WERI-Rb-1 (cell line): ENCODE results near the gene HCN4.
"Not testable (repeated sequence)": the region's sequence is repeated elsewhere in the genome, so short reads cannot be mapped to it uniquely, and the experiment has no call there.

ENCODE experiments used
- DNase-seq: peaks from one replicate; pipeline ENCODE4 v3.0.0-alpha.2; 2020
- H3K27ac ChIP-seq: fragments of 250-450 bp; sonication (Bioruptor Pico); 2 replicates; pipeline ENCODE4 v1.5.1; 2020; ENCODE audit warnings: mild to moderate bottlenecking, moderate library complexity
- H3K27me3 ChIP-seq: fragments of 250-450 bp; sonication (Bioruptor Pico); 2 replicates; pipeline ENCODE4 v1.5.1; 2021; ENCODE audit warnings: mild to moderate bottlenecking, low read depth, moderate library complexity; ENCODE audit not compliant: insufficient read depth, severe bottlenecking
- H3K36me3 ChIP-seq: fragments of 250-450 bp; sonication (Bioruptor Pico); 2 replicates; pipeline ENCODE4 v1.5.1; 2020; ENCODE audit warnings: mild to moderate bottlenecking, moderate library complexity
- H3K4me3 ChIP-seq: 2 replicates; pipeline ENCODE4 v1.5.1; 2011; ENCODE audit warnings: low read depth, mild to moderate bottlenecking, control low read depth, low read length
- H3K9me3 ChIP-seq: fragments of 250-450 bp; sonication (Bioruptor Pico); 2 replicates; pipeline ENCODE4 v1.5.1; 2021; ENCODE audit warnings: mild to moderate bottlenecking, moderate library complexity; ENCODE audit not compliant: severe bottlenecking
- TF ChIP-seq, protein P1 (sequence below): IDR thresholded peaks from 2 replicates; pipeline ENCODE4 v1.5.1; 2011; ENCODE audit warnings: low read depth, mild to moderate bottlenecking, control low read depth, inconsistent platforms, low read length

Gene HCN4

DNA sequence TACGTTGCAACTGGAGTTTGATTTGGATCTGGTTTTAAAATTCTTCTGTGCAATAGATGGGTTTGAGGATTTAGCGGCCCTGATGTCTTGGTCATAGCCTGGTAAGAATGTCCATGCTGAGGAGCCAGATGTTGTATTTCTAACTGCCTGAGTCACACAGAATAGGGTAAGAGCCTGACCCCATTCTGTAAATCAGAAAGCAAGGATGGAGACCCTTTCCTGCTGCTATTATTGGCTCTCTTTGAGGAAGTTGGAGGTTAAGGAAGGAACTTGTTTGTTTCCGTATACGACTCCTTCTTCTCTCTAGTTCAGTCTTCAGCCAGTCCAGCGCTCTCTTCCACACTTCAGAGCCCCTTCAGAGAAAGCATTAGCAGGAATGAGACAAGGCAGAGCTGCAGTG, 65.1 kb downstream of the HCN4 start:
- H3K36me3 ChIP-seq, result peaks cover 41% of the 10 kb centered on the region
- H3K27me3 ChIP-seq, result no peaks in the 10 kb centered on the region
- TF ChIP-seq, protein P1, sequence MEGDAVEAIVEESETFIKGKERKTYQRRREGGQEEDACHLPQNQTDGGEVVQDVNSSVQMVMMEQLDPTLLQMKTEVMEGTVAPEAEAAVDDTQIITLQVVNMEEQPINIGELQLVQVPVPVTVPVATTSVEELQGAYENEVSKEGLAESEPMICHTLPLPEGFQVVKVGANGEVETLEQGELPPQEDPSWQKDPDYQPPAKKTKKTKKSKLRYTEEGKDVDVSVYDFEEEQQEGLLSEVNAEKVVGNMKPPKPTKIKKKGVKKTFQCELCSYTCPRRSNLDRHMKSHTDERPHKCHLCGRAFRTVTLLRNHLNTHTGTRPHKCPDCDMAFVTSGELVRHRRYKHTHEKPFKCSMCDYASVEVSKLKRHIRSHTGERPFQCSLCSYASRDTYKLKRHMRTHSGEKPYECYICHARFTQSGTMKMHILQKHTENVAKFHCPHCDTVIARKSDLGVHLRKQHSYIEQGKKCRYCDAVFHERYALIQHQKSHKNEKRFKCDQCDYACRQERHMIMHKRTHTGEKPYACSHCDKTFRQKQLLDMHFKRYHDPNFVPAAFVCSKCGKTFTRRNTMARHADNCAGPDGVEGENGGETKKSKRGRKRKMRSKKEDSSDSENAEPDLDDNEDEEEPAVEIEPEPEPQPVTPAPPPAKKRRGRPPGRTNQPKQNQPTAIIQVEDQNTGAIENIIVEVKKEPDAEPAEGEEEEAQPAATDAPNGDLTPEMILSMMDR, result no peak
- no peaks in the 10 kb centered on the region for H3K9me3 ChIP-seq
- no peak overlapping the region for H3K27ac ChIP-seq
- H3K4me3 ChIP-seq, result no peak overlapping the region
- DNase-seq, result no peak

GRCh38 chr15:73300286-73300685, 68.5 kb downstream of the HCN4 start:
- DNase-seq, H3K9me3 ChIP-seq, H3K4me3 ChIP-seq, H3K27ac ChIP-seq, H3K27me3 ChIP-seq: not testable (repeated sequence)
- H3K36me3 ChIP-seq, result peaks cover 68% of the 10 kb centered on the region

GRCh38 chr15:73298522-73299245, 70.1 kb downstream of the HCN4 start:
- no peak overlapping the region for H3K27ac ChIP-seq
- no peaks in the 10 kb centered on the region for H3K27me3 ChIP-seq
- H3K36me3 ChIP-seq, result peaks cover 79% of the 10 kb centered on the region
- H3K4me3 ChIP-seq, result no peak overlapping the region
- H3K9me3 ChIP-seq, result no peaks in the 10 kb centered on the region
- TF ChIP-seq, protein P1, result no peak
- DNase-seq, result no peak

DNA sequence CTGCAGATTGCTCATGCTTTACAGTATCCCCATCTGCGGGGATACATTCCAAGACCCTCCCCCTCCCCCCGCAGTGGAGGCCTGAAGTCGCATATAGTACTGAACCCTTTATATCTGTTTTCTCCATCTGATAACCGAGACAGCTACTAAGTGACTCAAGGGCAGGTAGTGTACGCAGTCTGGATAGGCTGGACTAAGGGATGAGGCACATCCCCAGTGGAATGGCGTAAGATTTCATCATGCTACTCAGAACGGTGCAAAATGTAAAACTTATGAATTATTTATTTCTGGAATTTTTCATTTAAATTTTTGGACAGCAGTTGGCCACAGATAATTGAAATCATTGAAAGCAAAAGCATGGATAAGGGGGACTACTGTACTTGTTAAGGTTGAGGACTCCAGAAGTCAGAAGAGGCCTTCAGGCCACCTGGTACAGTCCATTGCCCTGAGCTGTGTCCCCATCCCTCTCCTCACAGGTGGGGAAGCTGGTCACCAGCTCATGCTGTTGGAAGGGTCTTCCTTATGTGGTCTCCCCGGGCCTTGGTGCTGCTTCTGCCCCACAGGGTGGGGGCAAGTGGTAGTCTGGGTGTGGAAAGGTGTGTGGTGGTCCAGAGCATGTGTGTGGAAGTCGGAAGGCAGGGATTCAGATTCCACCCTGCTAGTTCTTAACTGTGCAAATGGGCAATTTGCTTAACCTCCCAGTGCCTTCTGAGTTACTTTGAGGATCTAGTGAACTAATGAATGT, 72.0 kb downstream of the HCN4 start:
- no peak overlapping the region for H3K27ac ChIP-seq

DNA sequence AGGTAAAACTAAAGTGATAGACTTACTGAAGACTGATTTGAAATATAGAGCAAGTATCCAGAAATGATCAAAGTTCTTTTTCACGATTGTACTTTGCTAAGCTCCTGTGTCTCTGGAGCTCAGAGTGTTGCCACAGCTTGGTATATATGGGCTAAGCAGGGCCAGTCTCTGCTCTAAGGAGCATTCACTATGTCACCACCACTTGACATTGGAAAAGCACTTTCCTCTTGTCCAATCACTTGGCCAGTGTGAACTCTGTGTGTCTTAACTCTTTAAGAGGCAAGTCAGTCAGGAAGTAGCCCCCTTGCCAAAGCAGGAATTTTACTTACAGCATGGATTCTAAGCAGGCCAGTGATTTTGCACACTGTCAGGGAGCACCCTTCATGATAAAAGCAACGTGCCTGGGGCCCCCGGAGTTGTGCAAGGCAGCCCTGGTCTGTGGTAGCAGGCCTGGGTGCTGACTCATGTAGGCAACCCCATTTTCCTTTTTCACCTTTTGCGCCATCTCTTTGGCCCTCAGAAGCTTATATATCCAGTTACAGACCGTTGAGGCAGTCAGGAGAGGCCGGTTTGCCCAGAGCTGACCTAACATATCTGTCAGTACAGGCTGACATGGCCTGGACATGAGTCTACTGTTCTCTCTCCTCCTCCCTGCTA, 73.0 kb downstream of the HCN4 start:
- Histone ChIP-seq H3K27ac (no peak overlapping the region), H3K27me3 (no peaks in the 10 kb centered on the region), H3K9me3 (no peaks in the 10 kb centered on the region), H3K36me3 (peaks cover 77% of the 10 kb centered on the region), H3K4me3 (no peak overlapping the region)
- TF ChIP-seq, protein P1, result no peak
- DNase-seq, result no peak

More for the DNA sequence above, 72.0 kb downstream of the HCN4 start:
- no peak for DNase-seq
- Histone ChIP-seq H3K27me3 (no peaks in the 10 kb centered on the region), H3K4me3 (no peak overlapping the region), H3K36me3 (peaks cover 80% of the 10 kb centered on the region), H3K9me3 (no peaks in the 10 kb centered on the region)
- TF ChIP-seq, protein P1, result no peak

DNA sequence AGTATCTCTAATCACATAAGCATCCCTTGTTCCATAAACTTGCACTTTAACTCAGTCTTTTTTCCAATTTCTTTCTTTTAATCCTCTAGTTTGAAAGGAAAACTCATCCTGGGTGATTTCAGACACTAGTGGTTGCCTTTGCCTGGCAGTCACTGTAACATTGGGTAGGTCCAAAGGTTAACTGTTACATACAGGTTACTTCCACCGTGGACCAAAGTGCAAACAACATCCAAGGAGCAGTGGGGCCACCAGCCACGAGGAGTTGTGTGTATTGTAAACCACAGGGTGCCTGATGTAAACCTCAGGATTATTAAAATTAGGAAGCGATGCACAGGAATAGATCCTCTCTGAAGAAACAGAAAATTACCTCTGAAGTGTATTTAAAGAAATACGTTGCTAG, 75.0 kb downstream of the HCN4 start:
- Histone ChIP-seq H3K9me3 (no peaks in the 10 kb centered on the region), H3K4me3 (no peak overlapping the region), H3K36me3 (peaks cover 81% of the 10 kb centered on the region), H3K27me3 (no peaks in the 10 kb centered on the region), H3K27ac (no peak overlapping the region)
- TF ChIP-seq, protein P1, result no peak
- no peak for DNase-seq
